Sigmoid colon (tissue), 4 donors: ENCODE results near the gene FAXC.

Source experiments
- CTCF ChIP-seq, 4 experiments: fragments of 450-650 bp in 3 of 4; fragments of 200-600 bp in 1 of 4; IDR thresholded peaks; one replicate each; pipeline ENCODE4 v1.5.1; 2016 to 2019; ENCODE audit warnings: antibody characterized with exemption in 4 of 4, mild to moderate bottlenecking in 3 of 4, moderate library complexity in 2 of 4
- POLR2A ChIP-seq, 2 donors: fragments of 450-650 bp; IDR thresholded peaks; one replicate each; pipeline ENCODE4 v1.6.1; 2016; ENCODE audit warnings: antibody characterized with exemption in 2 of 2, mild to moderate bottlenecking in 2 of 2, moderate library complexity in 2 of 2
- POLR2AphosphoS5 ChIP-seq, 4 donors: sonication (generic); formaldehyde crosslinking; IDR thresholded peaks; one replicate each; pipeline ENCODE4 v1.6.1; 2017; ENCODE audit warnings: antibody characterized with exemption in 4 of 4

- TF ChIP-seq POLR2A (IDR thresholded peaks at IDR 0.05): no peak
- TF ChIP-seq CTCF (IDR thresholded peaks at IDR 0.05): no peak
- TF ChIP-seq POLR2AphosphoS5 (IDR thresholded peaks at IDR 0.05): no peak
Measured at GRCh38 chr6:99345164-99345563, 4.3 kb downstream of the FAXC start.
